GM12865 (cell line): Measurements from ENCODE around the gene LILRA6.

Experiments
- DNase-seq: peaks from one replicate; pipeline ENCODE4 v3.0.0; 2010; ENCODE audit warnings: low read depth
- H3K4me3 ChIP-seq: 2 replicates; pipeline ENCODE4 v1.5.1; 2011; ENCODE audit warnings: mild to moderate bottlenecking, low read depth, low read length, control low read depth
- CTCF ChIP-seq: IDR thresholded peaks from 2 replicates; pipeline ENCODE4 v1.5.1; 2011; ENCODE audit warnings: low read length, control low read depth, low read depth, inconsistent platforms; ENCODE audit not compliant: insufficient read depth; ENCODE audit errors: missing control alignments

The LILRA6 gene

DNA sequence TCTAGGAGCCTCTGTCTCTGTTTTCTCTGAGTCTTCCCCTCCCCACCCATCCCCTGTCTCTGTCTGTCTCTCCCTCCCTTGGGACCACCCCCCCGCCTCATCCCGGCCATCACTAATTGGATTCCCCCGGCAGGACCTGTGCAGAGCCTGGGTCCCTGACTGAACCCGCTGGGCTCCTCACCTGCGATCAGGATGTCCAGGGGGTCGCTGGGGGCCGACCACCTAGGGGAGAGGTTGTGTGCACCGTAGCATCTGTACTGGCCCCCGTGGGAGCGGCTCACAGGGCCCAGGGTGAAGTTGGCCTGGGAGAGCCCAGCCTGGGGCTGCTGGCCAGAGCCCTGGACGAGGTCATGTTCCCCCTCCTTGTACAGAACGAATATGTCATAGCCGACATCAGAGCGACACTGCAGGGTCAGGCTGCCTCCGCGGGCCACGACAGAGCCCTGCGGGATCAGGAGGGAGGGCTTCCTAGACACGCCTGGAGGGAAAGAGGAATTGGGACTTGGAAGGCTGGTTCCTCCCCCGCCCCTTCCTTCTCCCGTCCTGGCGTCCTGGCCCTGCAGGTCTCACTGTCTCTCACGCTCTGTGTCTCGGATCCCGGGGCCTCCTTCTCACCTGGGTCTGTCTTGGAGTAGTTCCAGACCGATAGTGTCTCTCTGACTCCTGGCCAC is 12.7 kb upstream of the LILRA6 start:
- no peak overlapping the region for H3K4me3 ChIP-seq
- no peak for DNase-seq
- TF ChIP-seq CTCF: no peak

DNA sequence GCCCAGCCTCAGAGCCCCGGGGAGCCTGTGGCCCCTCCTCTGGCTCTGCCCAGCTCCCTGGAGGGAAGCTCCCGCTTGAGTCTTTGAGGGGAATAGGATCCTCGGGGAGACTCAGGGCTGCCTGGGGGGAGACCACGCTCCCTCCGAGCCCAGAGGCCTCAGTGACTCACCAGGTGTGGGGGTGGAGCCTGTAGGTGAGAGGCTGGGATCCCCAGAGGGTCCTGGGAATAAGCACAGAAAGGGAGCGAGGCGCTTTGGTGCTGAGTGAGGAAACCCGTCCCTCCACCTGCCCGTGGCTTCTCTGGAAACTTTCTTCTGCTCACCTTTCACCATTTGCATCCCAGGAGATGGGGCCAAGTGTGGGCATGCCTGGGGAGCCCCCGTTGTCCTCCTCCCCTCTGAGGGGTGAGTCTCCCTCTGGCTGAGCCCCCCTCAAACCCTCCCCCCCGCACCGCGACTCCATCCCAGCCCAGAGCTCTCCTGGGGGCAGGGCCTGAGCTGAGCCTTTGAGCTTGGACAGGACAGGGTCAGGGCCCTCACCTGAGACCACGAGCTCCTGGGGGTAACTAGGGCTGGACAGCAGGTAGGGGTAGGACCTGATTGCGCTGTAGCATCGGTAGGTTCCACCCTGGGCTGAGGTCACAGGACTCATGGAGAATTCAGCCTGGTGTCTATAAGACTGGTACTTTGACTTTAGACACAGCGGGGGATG is 11.8 kb upstream of the LILRA6 start:
- DNase-seq: no peak
- TF ChIP-seq CTCF: no peak

GRCh38 chr19:54253331-54254194 is 11.0 kb upstream of the LILRA6 start:
- no peak overlapping the region for H3K4me3 ChIP-seq
- no peak for DNase-seq
- no peak for TF ChIP-seq CTCF

More for the DNA sequence above, 11.8 kb upstream of the LILRA6 start:
- no peak overlapping the region for H3K4me3 ChIP-seq

- H3K4me3 ChIP-seq: no peak overlapping the region
- no peak for TF ChIP-seq CTCF
- DNase-seq: no peak
These were observed 10.3 kb upstream of the LILRA6 start for GRCh38 chr19:54252845-54253244.

- DNase-seq: no peak
- TF ChIP-seq CTCF: no peak
- no peak overlapping the region for H3K4me3 ChIP-seq
These were observed 9.7 kb upstream of the LILRA6 start for GRCh38 chr19:54252243-54252642.

- peak; percentile 21 for DNase-seq
- TF ChIP-seq CTCF: no peak
- no peak overlapping the region for H3K4me3 ChIP-seq
These were observed 5.5 kb upstream of the LILRA6 start for GRCh38 chr19:54248016-54248601.
